Measurements from ENCODE around the gene CHSY3.
A peak's percentile ranks its signal among the peaks of the same experiment; 100 is the strongest.

The CHSY3 gene

DNA sequence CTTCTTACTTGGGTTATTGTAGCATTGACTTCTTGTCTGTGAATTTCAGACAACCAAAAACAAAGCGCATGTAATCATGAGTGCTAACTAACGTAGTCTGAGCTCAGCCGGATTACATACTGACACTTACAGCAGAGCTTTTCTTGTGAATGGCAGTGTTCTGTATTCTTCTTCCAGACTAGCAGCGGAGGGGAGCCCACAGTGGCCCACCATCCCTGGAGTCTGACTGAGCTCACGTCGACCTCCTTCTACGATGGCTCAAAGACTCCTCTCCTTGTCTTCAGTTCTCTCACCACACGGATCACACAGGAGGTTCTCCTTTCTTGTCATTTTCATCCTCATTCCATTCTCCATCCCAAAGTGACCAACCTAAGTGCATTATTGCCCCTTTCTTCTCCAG, 211.4 kb downstream of the CHSY3 start:
- TF ChIP-seq, protein P1, sequence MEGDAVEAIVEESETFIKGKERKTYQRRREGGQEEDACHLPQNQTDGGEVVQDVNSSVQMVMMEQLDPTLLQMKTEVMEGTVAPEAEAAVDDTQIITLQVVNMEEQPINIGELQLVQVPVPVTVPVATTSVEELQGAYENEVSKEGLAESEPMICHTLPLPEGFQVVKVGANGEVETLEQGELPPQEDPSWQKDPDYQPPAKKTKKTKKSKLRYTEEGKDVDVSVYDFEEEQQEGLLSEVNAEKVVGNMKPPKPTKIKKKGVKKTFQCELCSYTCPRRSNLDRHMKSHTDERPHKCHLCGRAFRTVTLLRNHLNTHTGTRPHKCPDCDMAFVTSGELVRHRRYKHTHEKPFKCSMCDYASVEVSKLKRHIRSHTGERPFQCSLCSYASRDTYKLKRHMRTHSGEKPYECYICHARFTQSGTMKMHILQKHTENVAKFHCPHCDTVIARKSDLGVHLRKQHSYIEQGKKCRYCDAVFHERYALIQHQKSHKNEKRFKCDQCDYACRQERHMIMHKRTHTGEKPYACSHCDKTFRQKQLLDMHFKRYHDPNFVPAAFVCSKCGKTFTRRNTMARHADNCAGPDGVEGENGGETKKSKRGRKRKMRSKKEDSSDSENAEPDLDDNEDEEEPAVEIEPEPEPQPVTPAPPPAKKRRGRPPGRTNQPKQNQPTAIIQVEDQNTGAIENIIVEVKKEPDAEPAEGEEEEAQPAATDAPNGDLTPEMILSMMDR (IDR thresholded peaks at IDR 0.05; ENCODE audit: low read depth, low read length) = no peak
- no peak overlapping the region for H3K4me3 ChIP-seq (replicated peaks in 1 of 2; ENCODE audit: low read depth in 2 of 2, low read length in 2 of 2)
- no peak for DNase-seq (ENCODE audit: low read depth in 2 of 2)

DNA sequence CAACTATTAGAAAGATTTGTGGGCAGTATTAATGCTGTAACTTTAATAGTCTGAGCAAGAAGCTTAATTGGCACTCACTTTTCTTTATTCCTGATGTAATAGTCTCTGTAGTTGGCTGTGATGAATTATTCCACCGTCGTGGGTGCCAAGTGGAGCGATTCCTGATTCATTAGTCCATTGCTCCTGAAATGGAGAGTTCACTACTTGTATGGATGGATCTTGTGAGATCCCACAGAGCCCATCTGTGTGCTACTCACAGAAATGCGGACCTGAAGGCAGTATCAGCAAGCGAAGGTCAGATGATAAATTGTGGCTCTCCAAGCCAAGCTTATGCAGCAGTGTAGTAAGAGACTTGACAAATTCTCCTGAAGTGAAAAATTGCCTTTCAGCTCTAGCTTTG, 212.2 kb downstream of the CHSY3 start:
- TF ChIP-seq, protein P1 (IDR thresholded peaks at IDR 0.05; ENCODE audit: low read depth, low read length) = no peak

DNA sequence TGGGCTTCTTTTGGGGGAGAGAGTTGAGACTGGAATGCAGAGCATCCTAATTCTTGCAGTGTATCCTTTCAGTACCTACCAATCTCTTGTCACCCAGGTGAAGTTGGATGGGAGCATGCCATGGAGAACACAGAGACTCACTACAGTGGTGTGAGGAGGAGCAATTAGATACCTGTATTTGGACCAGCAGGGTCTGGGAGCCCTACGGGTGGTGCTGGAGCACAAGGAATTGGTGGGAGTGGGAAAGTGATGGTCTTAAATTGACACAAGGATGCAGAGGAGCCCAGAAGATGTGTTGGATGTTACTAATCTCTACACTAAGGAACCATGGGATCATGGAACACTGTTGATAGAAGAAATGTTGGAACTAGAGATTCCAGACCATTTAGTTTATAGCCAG, 212.7 kb downstream of the CHSY3 start:
- H3K4me3 ChIP-seq (replicated peaks in 1 of 2; ENCODE audit: low read depth in 2 of 2, low read length in 2 of 2) = no peak overlapping the region
- TF ChIP-seq, protein P1 (IDR thresholded peaks at IDR 0.05; ENCODE audit: low read depth, low read length) = no peak
- no peak for DNase-seq (ENCODE audit: low read depth in 2 of 2)

More for the DNA sequence above, 212.2 kb downstream of the CHSY3 start:
- H3K4me3 ChIP-seq (replicated peaks in 1 of 2; ENCODE audit: low read depth in 2 of 2, low read length in 2 of 2) = no peak overlapping the region
- peak in 1 of 2 donors; percentile 7 for DNase-seq (ENCODE audit: low read depth in 2 of 2)

DNA sequence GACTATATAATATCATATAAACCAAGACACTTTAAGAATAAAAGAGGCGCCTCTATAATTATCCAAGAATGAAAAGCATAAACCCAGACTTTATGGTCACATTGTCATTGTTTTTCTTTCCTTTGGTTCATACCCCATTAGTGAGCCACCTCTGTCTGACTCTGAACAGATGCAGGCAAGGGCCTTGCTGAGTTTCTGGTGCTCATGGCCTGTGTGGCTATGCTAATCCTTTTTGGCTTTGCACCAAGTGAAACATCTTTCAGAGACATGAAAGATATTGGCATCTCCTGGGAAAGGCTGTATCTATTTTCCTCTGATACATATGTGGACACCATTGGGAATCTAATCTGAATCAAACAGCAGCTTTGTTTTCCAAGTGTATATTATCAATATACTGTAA, 222.5 kb downstream of the CHSY3 start:
- TF ChIP-seq, protein P1 (IDR thresholded peaks at IDR 0.05; ENCODE audit: low read depth, low read length) = no peak
- H3K4me3 ChIP-seq (replicated peaks in 1 of 2; ENCODE audit: low read depth in 2 of 2, low read length in 2 of 2) = no peak overlapping the region
- peak in 1 of 2 donors; percentile 54 for DNase-seq (ENCODE audit: low read depth in 2 of 2)

DNA sequence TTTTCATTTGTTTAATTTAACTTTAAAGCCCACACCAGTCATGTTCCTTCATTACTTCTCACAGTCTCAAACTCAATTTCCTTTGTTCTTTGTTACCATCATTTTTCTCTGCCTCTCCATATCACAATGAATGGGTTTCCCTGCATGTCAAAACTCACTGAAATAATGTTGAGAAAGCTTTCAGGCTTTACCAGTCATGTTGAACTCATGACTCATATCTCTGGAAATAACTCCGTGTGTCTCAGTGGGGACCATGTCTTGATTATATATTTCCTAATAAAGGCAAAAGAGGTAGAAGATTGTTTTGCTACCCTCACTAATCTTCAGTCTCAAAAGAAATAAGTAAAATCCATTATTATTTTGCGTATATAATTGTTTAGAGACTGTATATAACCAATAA, 231.2 kb downstream of the CHSY3 start:
- TF ChIP-seq, protein P1 (IDR thresholded peaks at IDR 0.05; ENCODE audit: low read depth, low read length) = no peak
- DNase-seq (ENCODE audit: low read depth in 2 of 2) = peak; percentile 79 to 93
- H3K4me3 ChIP-seq (replicated peaks in 1 of 2; ENCODE audit: low read depth in 2 of 2, low read length in 2 of 2) = no peak overlapping the region

DNA sequence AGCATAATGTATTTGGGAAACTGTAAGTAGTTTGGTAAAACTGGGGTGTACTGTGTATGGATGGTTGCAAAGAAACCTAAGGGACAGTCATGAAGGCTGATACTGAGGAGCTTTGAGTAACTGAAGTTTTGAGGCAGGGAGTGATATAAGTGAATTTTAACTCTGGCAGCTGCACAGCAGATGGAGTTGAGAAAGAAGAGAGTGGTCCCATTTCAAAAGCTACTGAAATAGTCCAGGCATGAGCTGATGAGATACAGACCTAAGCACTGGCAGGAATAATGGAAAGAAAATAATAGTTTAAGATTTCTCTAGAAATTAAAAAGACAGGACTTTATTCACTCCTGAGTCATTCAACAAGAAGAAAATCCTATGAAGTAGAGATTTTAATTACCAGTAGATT, 232.0 kb downstream of the CHSY3 start:
- TF ChIP-seq, protein P1 (IDR thresholded peaks at IDR 0.05; ENCODE audit: low read depth, low read length) = no peak
- peak; percentile 28 to 55 for DNase-seq (ENCODE audit: low read depth in 2 of 2)

DNA sequence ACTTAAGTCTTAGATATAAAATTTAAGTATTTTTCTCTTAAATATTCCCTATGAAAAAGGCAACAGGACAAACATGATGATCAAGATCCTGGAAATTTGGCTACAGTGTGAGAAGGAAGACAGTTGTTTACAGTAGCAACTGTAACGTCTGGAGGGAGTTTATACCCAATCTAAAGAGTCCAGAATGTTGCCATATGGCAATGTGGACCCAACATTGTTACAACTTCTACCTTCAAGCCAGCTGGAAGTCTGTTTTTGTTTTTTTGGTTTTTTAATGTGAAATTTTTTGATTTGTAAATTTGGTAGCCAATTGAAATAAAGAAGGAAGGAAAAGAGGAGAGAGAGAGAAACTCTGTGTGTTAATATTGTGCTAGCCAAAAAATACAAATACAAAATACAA, 233.4 kb downstream of the CHSY3 start:
- TF ChIP-seq, protein P1 (IDR thresholded peaks at IDR 0.05; ENCODE audit: low read depth, low read length) = no peak
- peak in 1 of 2 donors; percentile 9 for DNase-seq (ENCODE audit: low read depth in 2 of 2)
- H3K4me3 ChIP-seq (replicated peaks in 1 of 2; ENCODE audit: low read depth in 2 of 2, low read length in 2 of 2) = no peak overlapping the region

More for the DNA sequence above, 232.0 kb downstream of the CHSY3 start:
- no peak overlapping the region for H3K4me3 ChIP-seq (replicated peaks in 1 of 2; ENCODE audit: low read depth in 2 of 2, low read length in 2 of 2)

Measured in cardiac fibroblast (primary cell).